GM23248 (cell line): ENCODE measurements around the gene CLIC6. TPM values are rescaled to one million over a fixed set of nuclear protein-coding genes. Genes with fewer than 3 reads are reported as not detected.

ENCODE experiments used
- DNase-seq: peaks from one replicate; pipeline ENCODE4 v3.0.0-alpha.2; 2015
- H2AFZ ChIP-seq: fragments of 200-600 bp; sonication (generic); 2 replicates; pipeline ENCODE4 v1.6.1; 2016; ENCODE audit warnings: antibody characterized with exemption
- H3F3A ChIP-seq: fragments of 200-600 bp; sonication (generic); 2 replicates; pipeline ENCODE4 v1.6.1; 2016; ENCODE audit warnings: mild to moderate bottlenecking, antibody characterized with exemption, mixed run types; ENCODE audit not compliant: insufficient read depth
- H3K27ac ChIP-seq: fragments of 200-600 bp; sonication (generic); 2 replicates; pipeline ENCODE4 v1.5.1; 2016; ENCODE audit warnings: mild to moderate bottlenecking
- H3K27me3 ChIP-seq: fragments of 200-600 bp; sonication (generic); replicated peaks from 2 replicates; pipeline ENCODE4 v1.6.1; 2016; ENCODE audit warnings: mild to moderate bottlenecking; ENCODE audit not compliant: insufficient read depth
- H3K36me3 ChIP-seq: fragments of 200-600 bp; sonication (generic); 2 replicates; pipeline ENCODE4 v1.6.1; 2016; ENCODE audit warnings: low read depth, mild to moderate bottlenecking
- H3K4me1 ChIP-seq: fragments of 200-600 bp; sonication (generic); 2 replicates; pipeline ENCODE4 v1.6.1; 2016; ENCODE audit warnings: mild to moderate bottlenecking; ENCODE audit not compliant: insufficient read depth
- H3K4me2 ChIP-seq: fragments of 200-600 bp; sonication (generic); one replicate; pipeline ENCODE4 v1.6.1; 2016; ENCODE audit warnings: mild to moderate bottlenecking; ENCODE audit not compliant: unreplicated experiment
- H3K4me3 ChIP-seq: fragments of 200-600 bp; sonication (generic); 2 replicates; pipeline ENCODE4 v1.5.1; 2016; ENCODE audit warnings: mild to moderate bottlenecking
- H3K79me2 ChIP-seq: fragments of 200-600 bp; sonication (generic); 2 replicates; pipeline ENCODE4 v1.6.1; 2016; ENCODE audit warnings: mild to moderate bottlenecking; ENCODE audit not compliant: insufficient read depth
- H3K9ac ChIP-seq: fragments of 200-600 bp; sonication (generic); 2 replicates; pipeline ENCODE4 v1.6.1; 2016; ENCODE audit warnings: mild to moderate bottlenecking
- H3K9me2 ChIP-seq: fragments of 200-600 bp; sonication (generic); 2 replicates; pipeline ENCODE4 v1.6.1; 2016; ENCODE audit warnings: mixed run types, mild to moderate bottlenecking, moderate library complexity; ENCODE audit not compliant: insufficient read depth
- H3K9me3 ChIP-seq: fragments of 200-600 bp; sonication (generic); one replicate; pipeline ENCODE4 v1.6.1; 2017; ENCODE audit warnings: low read depth
- H4K20me1 ChIP-seq: fragments of 200-600 bp; sonication (generic); 2 replicates; pipeline ENCODE4 v1.6.0; 2016; ENCODE audit not compliant: insufficient read depth
- EZH2 ChIP-seq: fragments of 200-600 bp; sonication (generic); IDR thresholded peaks from 2 replicates; pipeline ENCODE4 v1.6.1; 2018; ENCODE audit warnings: antibody characterized with exemption, mild to moderate bottlenecking; ENCODE audit not compliant: insufficient read depth, poor library complexity, severe bottlenecking
- EZH2phosphoT487 ChIP-seq: fragments of 200-600 bp; sonication (generic); IDR thresholded peaks from 2 replicates; pipeline ENCODE4 v1.6.1; 2018; ENCODE audit warnings: antibody characterized with exemption, moderate library complexity, mild to moderate bottlenecking, low read depth; ENCODE audit not compliant: insufficient read depth
- WGBS, 2 experiments: methylation state at CpG; one replicate each; pipeline ENCODE4 v1.1.6; 2015 to 2017; ENCODE audit warnings: low lambda C conversion rate in 2 of 2, low coverage in 1 of 2; ENCODE audit errors: missing lambda C conversion rate in 2 of 2; 5-methylcytosine and 5-hydroxymethylcytosine counted together
- in situ Hi-C: fragments of 300-500 bp; cut with MboI; formaldehyde crosslinking; loops from 2 replicates; pipeline ENCODE4 v1.15.0; 2020
- polyA plus RNA-seq: library from polyadenylated mRNA; unstranded; fragments of >200 nt; fragmentation: Nextera tagmentation; extraction: Ambion mirVana; gene quantifications from 2 replicates; pipeline ENCODE4 v1.2.1, GENCODE V29; 2016
- total RNA-seq: library from RNA; depleted of rRNA; stranded (reverse); fragments of >200 nt; shearing (Covaris generic); gene quantifications from 2 replicates; pipeline ENCODE4 v1.2.3, GENCODE V29; 2014

CLIC6 gene
- total and polyA plus RNA-seq, 2 experiments from 2014 or later = 0.08 TPM; not detected in 1

- TF ChIP-seq EZH2 (no peak), EZH2phosphoT487 (no peak)
- no peak overlapping the region for H3K27ac ChIP-seq
- no peaks in the 10 kb centered on the region for H3K27me3 ChIP-seq
- no peaks in the 10 kb centered on the region for H3K9me3 ChIP-seq
- H3K36me3 ChIP-seq = no peaks in the 10 kb centered on the region
- no peak overlapping the region for H3K9ac ChIP-seq
- 0 out of 2 replicates have a peak, but pooled peaks cover 7% of the 10 kb centered on the region for H3F3A ChIP-seq
- in situ Hi-C loops = loop anchor here (25.0 kb wide), 1 partner anchor 1209 kb away; no protein-coding TSS in a partner anchor
- no peaks in the 10 kb centered on the region for H3K79me2 ChIP-seq
- WGBS, 2 experiments = 98 to 100% methylated on average over 3 of the region's 3 CpGs
- no peak overlapping the region for H3K4me3 ChIP-seq
- H4K20me1 ChIP-seq = no peaks in the 10 kb centered on the region
- H3K9me2 ChIP-seq = no peaks in the 10 kb centered on the region
- no peak for DNase-seq
- H2AFZ ChIP-seq = no peak overlapping the region
- H3K4me2 ChIP-seq = no peak overlapping the region
- peaks cover 11% of the 10 kb centered on the region; the same call in 1 of the 2 replicates for H3K4me1 ChIP-seq
Measured at GRCh38 chr21:34728479-34728878, 59.7 kb downstream of the CLIC6 start.

GRCh38 chr21:34730194-34730593, 61.4 kb downstream of the CLIC6 start:
- Histone ChIP-seq H3K9me3 (no peaks in the 10 kb centered on the region), H4K20me1 (no peaks in the 10 kb centered on the region), H3K4me1 (0 out of 2 replicates have a peak, but pooled peaks cover 3% of the 10 kb centered on the region), H3K36me3 (no peaks in the 10 kb centered on the region), H3K4me3 (no peak overlapping the region), H3K27ac (no peak overlapping the region), H3K4me2 (no peak overlapping the region), H3F3A (peaks cover 18% of the 10 kb centered on the region; the same call in 1 of the 2 replicates), H3K27me3 (no peaks in the 10 kb centered on the region), H3K9ac (no peak overlapping the region), H2AFZ (no peak overlapping the region), H3K9me2 (no peaks in the 10 kb centered on the region), H3K79me2 (no peaks in the 10 kb centered on the region)
- WGBS, 2 experiments = 88 to 89% methylated on average over 7 of the region's 7 CpGs
- in situ Hi-C loops = loop anchor here (25.0 kb wide), 1 partner anchor 1207 kb away; no protein-coding TSS in a partner anchor
- TF ChIP-seq EZH2 (no peak), EZH2phosphoT487 (no peak)
- no peak for DNase-seq

GRCh38 chr21:34730756-34731445, 62.1 kb downstream of the CLIC6 start:
- in situ Hi-C loops = loop anchor here (25.0 kb wide), 1 partner anchor 1206 kb away; no protein-coding TSS in a partner anchor
- H3K4me2 ChIP-seq = no peak overlapping the region
- no peaks in the 10 kb centered on the region for H3K9me2 ChIP-seq
- WGBS, 2 experiments = 76 to 90% methylated on average over 5 of the region's 5 CpGs
- H3K4me3 ChIP-seq = no peak overlapping the region
- no peaks in the 10 kb centered on the region for H4K20me1 ChIP-seq
- no peaks in the 10 kb centered on the region for H3K9me3 ChIP-seq
- no peak for TF ChIP-seq EZH2
- TF ChIP-seq EZH2phosphoT487 = no peak
- 0 out of 2 replicates have a peak, but pooled peaks cover 8% of the 10 kb centered on the region for H3K4me1 ChIP-seq
- H3K27ac ChIP-seq = no peak overlapping the region
- no peak for DNase-seq
- no peaks in the 10 kb centered on the region for H3K79me2 ChIP-seq
- H3F3A ChIP-seq = peaks cover 25% of the 10 kb centered on the region
- H3K27me3 ChIP-seq = no peaks in the 10 kb centered on the region
- no peak overlapping the region for H3K9ac ChIP-seq
- no peak overlapping the region for H2AFZ ChIP-seq
- H3K36me3 ChIP-seq = no peaks in the 10 kb centered on the region

- Histone ChIP-seq H3K4me1 (peaks cover 19% of the 10 kb centered on the region), H3K27me3 (no peaks in the 10 kb centered on the region), H3K9ac (no peak overlapping the region), H3K79me2 (no peaks in the 10 kb centered on the region), H3K36me3 (no peaks in the 10 kb centered on the region), H2AFZ (no peak overlapping the region), H3K9me2 (no peaks in the 10 kb centered on the region), H3K4me2 (no peak overlapping the region), H4K20me1 (no peaks in the 10 kb centered on the region), H3K9me3 (no peaks in the 10 kb centered on the region), H3F3A (peaks cover 39% of the 10 kb centered on the region), H3K27ac (no peak overlapping the region), H3K4me3 (no peak overlapping the region)
- TF ChIP-seq EZH2 = no peak
- TF ChIP-seq EZH2phosphoT487 = no peak
- 75 to 82% methylated on average over 4 of the region's 4 CpGs for WGBS, 2 experiments
- DNase-seq = peak; percentile 27
- in situ Hi-C loops = loop anchor here (25.0 kb wide), 1 partner anchor 1205 kb away; no protein-coding TSS in a partner anchor
Measured at GRCh38 chr21:34732388-34732821, 63.6 kb downstream of the CLIC6 start.
